Motor neuron (in vitro differentiated cells): ENCODE data around the gene MGAT5. TPM values are rescaled to one million over a fixed set of nuclear protein-coding genes. Genes with fewer than 3 reads are reported as not detected.

ENCODE experiments used
- ATAC-seq, 8 experiments: fragments of 200-7000 bp; cut with Tn5 transposase; replicated peaks in 6 of 8; 2 replicates each; pipeline ENCODE4 v1.8.0; 2021; ENCODE audit warnings: mild to moderate bottlenecking in 8 of 8, moderate library complexity in 8 of 8
- H3K27ac ChIP-seq, 2 donors: fragments of 250-450 bp; sonication (Bioruptor Pico); 2 replicates each; pipeline ENCODE4 v1.9.0; 2021; ENCODE audit warnings: antibody characterized with exemption in 2 of 2, mild to moderate bottlenecking in 2 of 2, moderate library complexity in 1 of 2
- H3K4me1 ChIP-seq, 2 donors: fragments of 250-450 bp; sonication (Bioruptor Pico); replicated peaks in 1 of 2; 2 replicates each; pipeline ENCODE4 v1.6.1; 2021; ENCODE audit warnings: antibody characterized with exemption in 2 of 2, mild to moderate bottlenecking in 2 of 2, moderate library complexity in 1 of 2
- H3K4me3 ChIP-seq, 5 donors: fragments of 250-450 bp; sonication (Bioruptor Pico); 2 replicates each; pipeline ENCODE4 v1.9.0; 2021; ENCODE audit warnings: antibody characterized with exemption in 5 of 5, mild to moderate bottlenecking in 5 of 5, moderate library complexity in 4 of 5
- WGBS, 10 experiments: fragments of 450-650 bp; shearing (Covaris generic); methylation state at CpG; one replicate each; pipeline ENCODE4 v1.0.0; 2022; 5-methylcytosine and 5-hydroxymethylcytosine counted together
- in situ Hi-C, 9 experiments: fragments of 400-800 bp; cut with MboI; loops; one replicate each; pipeline ENCODE4 v1.15.0; 2021; ENCODE audit warnings: low sequenced_read_pairs in 9 of 9, low pct_unique_long_range_greater_than_20kb in 2 of 9; ENCODE audit not compliant: unreplicated experiment in 9 of 9
- total RNA-seq, 8 experiments: library from RNA; unstranded; fragments of 300-600 nt; gene quantifications; 2 replicates each; pipeline versions ENCODE4 v1.2.3 to v1.2.4, GENCODE V29; 2022

MGAT5 gene
- total RNA-seq, 8 experiments from 2014 or later: 10.3 to 54.4 (median 33.6) TPM

- H3K4me3 ChIP-seq: no peak overlapping the region
- H3K4me1 ChIP-seq: peaks cover 0 to 26% of the 10 kb centered on the region in 2 donors
- 94 to 100% (median 96%) methylated on average over 6 to 8 of the region's 8 CpGs; no CpG with 5 or more reads in 1 of the 10 experiments for WGBS, 10 experiments
- in situ Hi-C loops: no loop called here
- no peak overlapping the region for H3K27ac ChIP-seq
- ATAC-seq: no peak
These were observed 84.3 kb downstream of the MGAT5 start for GRCh38 chr2:134338208-134338607.

- peaks cover 0 to 6% of the 10 kb centered on the region in 2 donors for H3K4me1 ChIP-seq
- no peak for ATAC-seq
- in situ Hi-C loops: no loop called here
- no peak overlapping the region for H3K27ac ChIP-seq
- WGBS, 10 experiments: 71 to 100% (median 94%) methylated on average over 1 to 3 of the region's 3 CpGs; no CpG with 5 or more reads in 1 of the 10 experiments
- no peak overlapping the region for H3K4me3 ChIP-seq
These were observed 87.6 kb downstream of the MGAT5 start for GRCh38 chr2:134341476-134341875.

GRCh38 chr2:134344954-134345697 is 91.3 kb downstream of the MGAT5 start:
- in situ Hi-C loops: no loop called here
- 89 to 100% (median 95%) methylated on average over 2 to 9 of the region's 9 CpGs for WGBS, 10 experiments
- ATAC-seq: no peak
- Histone ChIP-seq H3K4me1 (peaks cover 0 to 4% of the 10 kb centered on the region in 2 donors), H3K4me3 (no peak overlapping the region), H3K27ac (no peak overlapping the region)

- whole genome bisulfite sequencing, 10 experiments: 66 to 100% (median 98%) methylated on average over 2 to 4 of the region's 4 CpGs
- Histone ChIP-seq H3K4me3 (no peak overlapping the region), H3K27ac (no peak overlapping the region), H3K4me1 (peaks cover 0 to 14% of the 10 kb centered on the region in 2 donors)
- in situ Hi-C loops: no loop called here
- no peak for ATAC-seq
These were observed 92.3 kb downstream of the MGAT5 start for GRCh38 chr2:134346141-134346540.

- H3K27ac ChIP-seq: no peak overlapping the region
- no peak overlapping the region for H3K4me3 ChIP-seq
- WGBS, 10 experiments: 30 to 100% (median 50%) methylated on average over 1 to 2 of the region's 3 CpGs; no CpG with 5 or more reads in 3 of the 10 experiments
- ATAC-seq: no peak
- H3K4me1 ChIP-seq: peaks cover 0 to 16% of the 10 kb centered on the region in 2 donors
- in situ Hi-C loops: no loop called here
These were observed 93.9 kb downstream of the MGAT5 start for GRCh38 chr2:134347756-134348155.

GRCh38 chr2:134348239-134348638 is 94.4 kb downstream of the MGAT5 start:
- Histone ChIP-seq H3K4me3 (no peak overlapping the region), H3K4me1 (peaks cover 0 to 16% of the 10 kb centered on the region in 2 donors), H3K27ac (no peak overlapping the region)
- 51 to 96% (median 86%) methylated on average over 2 to 4 of the region's 4 CpGs; no CpG with 5 or more reads in 2 of the 10 experiments for WGBS, 10 experiments
- in situ Hi-C loops: no loop called here
- ATAC-seq: peak in 1 of 8 experiments; percentile 25

GRCh38 chr2:134348760-134349159 is 94.9 kb downstream of the MGAT5 start:
- WGBS, 10 experiments: 23 to 100% (median 63%) methylated on average over 1 to 5 of the region's 5 CpGs
- Histone ChIP-seq H3K4me3 (no peak overlapping the region), H3K27ac (no peak overlapping the region), H3K4me1 (peaks cover 0 to 16% of the 10 kb centered on the region in 2 donors)
- peak in 3 of 8 experiments; percentile 37 to 89 (median 38) for ATAC-seq
- in situ Hi-C loops: no loop called here

GRCh38 chr2:134351016-134351415 is 97.1 kb downstream of the MGAT5 start:
- 0 to 100% (median 50%) methylated on average over 1 to 3 of the region's 3 CpGs; no CpG with 5 or more reads in 1 of the 10 experiments for WGBS, 10 experiments

GRCh38 chr2:134351899-134352298 is 98.0 kb downstream of the MGAT5 start:
- in situ Hi-C loops: no loop called here
- Histone ChIP-seq H3K4me1 (peaks cover 0 to 12% of the 10 kb centered on the region in 2 donors), H3K27ac (no peak overlapping the region), H3K4me3 (no peak overlapping the region)
- ATAC-seq: no peak
- 84 to 100% (median 100%) methylated on average over 1 to 2 of the region's 2 CpGs; no CpG with 5 or more reads in 4 of the 10 experiments for WGBS, 10 experiments

More at GRCh38 chr2:134351016-134351415, 97.1 kb downstream of the MGAT5 start:
- Histone ChIP-seq H3K27ac (no peak overlapping the region), H3K4me1 (peaks cover 0 to 12% of the 10 kb centered on the region in 2 donors), H3K4me3 (no peak overlapping the region)
- peak in 1 of 8 experiments; percentile 38 for ATAC-seq
- in situ Hi-C loops: no loop called here

GRCh38 chr2:134352844-134353243 is 99.0 kb downstream of the MGAT5 start:
- in situ Hi-C loops: no loop called here
- peaks cover 0 to 12% of the 10 kb centered on the region in 2 donors for H3K4me1 ChIP-seq
- WGBS, 10 experiments: 89 to 100% (median 96%) methylated on average over 3 of the region's 3 CpGs
- H3K27ac ChIP-seq: no peak overlapping the region
- no peak overlapping the region for H3K4me3 ChIP-seq
- no peak for ATAC-seq

GRCh38 chr2:134354611-134355010 is 100.7 kb downstream of the MGAT5 start:
- 95 to 100% (median 100%) methylated on average over 1 to 3 of the region's 3 CpGs; no CpG with 5 or more reads in 6 of the 10 experiments for WGBS, 10 experiments
- in situ Hi-C loops: no loop called here
- Histone ChIP-seq H3K4me1 (peaks cover 0 to 12% of the 10 kb centered on the region in 2 donors), H3K4me3 (no peak overlapping the region), H3K27ac (no peak overlapping the region)
- no peak for ATAC-seq

- in situ Hi-C loops: no loop called here
- H3K27ac ChIP-seq: no peak overlapping the region
- no peak for ATAC-seq
- H3K4me3 ChIP-seq: no peak overlapping the region
- no peaks in the 10 kb centered on the region for H3K4me1 ChIP-seq
- WGBS, 10 experiments: 78 to 100% (median 96%) methylated on average over 3 of the region's 3 CpGs; no CpG with 5 or more reads in 1 of the 10 experiments
These were observed 103.9 kb downstream of the MGAT5 start for GRCh38 chr2:134357814-134358213.

- 61 to 100% (median 91%) methylated on average over 1 to 10 of the region's 10 CpGs; no CpG with 5 or more reads in 1 of the 10 experiments for WGBS, 10 experiments
- in situ Hi-C loops: no loop called here
- no peaks in the 10 kb centered on the region for H3K4me1 ChIP-seq
- no peak for ATAC-seq
- no peak overlapping the region for H3K4me3 ChIP-seq
- H3K27ac ChIP-seq: no peak overlapping the region
These were observed 105.7 kb downstream of the MGAT5 start for GRCh38 chr2:134359367-134360081.
